ENCODE measurements around the gene G3BP1.
A peak's percentile ranks its signal among the peaks of the same experiment; 100 is the strongest.

G3BP1 gene

DNA sequence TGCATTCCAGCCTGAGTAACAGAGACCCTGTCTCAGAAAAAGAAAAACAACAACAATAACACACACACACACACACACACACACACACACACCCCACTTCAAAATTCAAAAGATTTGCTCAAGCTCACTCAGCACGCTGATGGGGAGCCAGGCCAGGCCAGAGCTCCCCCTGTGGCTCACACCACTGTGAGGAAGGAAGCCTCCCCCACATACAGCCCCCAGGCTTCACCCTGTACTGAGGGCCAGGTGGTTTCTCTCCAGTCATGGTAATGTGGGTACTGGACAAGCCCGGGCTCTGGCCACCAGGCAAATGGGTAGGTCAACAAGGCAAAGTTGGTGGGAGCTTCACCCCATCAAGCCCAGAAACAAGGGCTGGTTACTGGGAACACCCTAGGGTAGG is 32.4 kb upstream of the G3BP1 start:
- Histone ChIP-seq H3K27ac (replicated peaks) (no peak overlapping the region), H3K4me3 (replicated peaks; ENCODE audit: insufficient read depth, low read length) (no peak overlapping the region), H3K27me3 (ENCODE audit: insufficient read depth, poor library complexity, severe bottlenecking) (no peaks in the 10 kb centered on the region)
- no peak for DNase-seq (ENCODE audit: low read depth in 1 of 2, low spot score in 1 of 2)
- TF ChIP-seq GABPA (IDR thresholded peaks at IDR 0.05; ENCODE audit: low read depth) (no peak), POLR2AphosphoS5 (IDR thresholded peaks at IDR 0.05; ENCODE audit: low read depth) (no peak), CTCF (IDR thresholded peaks at IDR 0.05; ENCODE audit: insufficient read depth, low read length) (no peak), SPI1 (IDR thresholded peaks at IDR 0.05; ENCODE audit: borderline replicate concordance, low read depth) (no peak)
- TF ChIP-seq, protein P1, sequence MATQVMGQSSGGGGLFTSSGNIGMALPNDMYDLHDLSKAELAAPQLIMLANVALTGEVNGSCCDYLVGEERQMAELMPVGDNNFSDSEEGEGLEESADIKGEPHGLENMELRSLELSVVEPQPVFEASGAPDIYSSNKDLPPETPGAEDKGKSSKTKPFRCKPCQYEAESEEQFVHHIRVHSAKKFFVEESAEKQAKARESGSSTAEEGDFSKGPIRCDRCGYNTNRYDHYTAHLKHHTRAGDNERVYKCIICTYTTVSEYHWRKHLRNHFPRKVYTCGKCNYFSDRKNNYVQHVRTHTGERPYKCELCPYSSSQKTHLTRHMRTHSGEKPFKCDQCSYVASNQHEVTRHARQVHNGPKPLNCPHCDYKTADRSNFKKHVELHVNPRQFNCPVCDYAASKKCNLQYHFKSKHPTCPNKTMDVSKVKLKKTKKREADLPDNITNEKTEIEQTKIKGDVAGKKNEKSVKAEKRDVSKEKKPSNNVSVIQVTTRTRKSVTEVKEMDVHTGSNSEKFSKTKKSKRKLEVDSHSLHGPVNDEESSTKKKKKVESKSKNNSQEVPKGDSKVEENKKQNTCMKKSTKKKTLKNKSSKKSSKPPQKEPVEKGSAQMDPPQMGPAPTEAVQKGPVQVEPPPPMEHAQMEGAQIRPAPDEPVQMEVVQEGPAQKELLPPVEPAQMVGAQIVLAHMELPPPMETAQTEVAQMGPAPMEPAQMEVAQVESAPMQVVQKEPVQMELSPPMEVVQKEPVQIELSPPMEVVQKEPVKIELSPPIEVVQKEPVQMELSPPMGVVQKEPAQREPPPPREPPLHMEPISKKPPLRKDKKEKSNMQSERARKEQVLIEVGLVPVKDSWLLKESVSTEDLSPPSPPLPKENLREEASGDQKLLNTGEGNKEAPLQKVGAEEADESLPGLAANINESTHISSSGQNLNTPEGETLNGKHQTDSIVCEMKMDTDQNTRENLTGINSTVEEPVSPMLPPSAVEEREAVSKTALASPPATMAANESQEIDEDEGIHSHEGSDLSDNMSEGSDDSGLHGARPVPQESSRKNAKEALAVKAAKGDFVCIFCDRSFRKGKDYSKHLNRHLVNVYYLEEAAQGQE (IDR thresholded peaks at IDR 0.05; ENCODE audit: insufficient replicate concordance, low read depth) = no peak

GRCh38 chr5:151739939-151740335 is 31.8 kb upstream of the G3BP1 start:
- Histone ChIP-seq H3K27me3 (ENCODE audit: insufficient read depth, poor library complexity, severe bottlenecking) (no peaks in the 10 kb centered on the region), H3K27ac (replicated peaks) (no peak overlapping the region), H3K4me3 (replicated peaks; ENCODE audit: insufficient read depth, low read length) (no peak overlapping the region)
- no peak for DNase-seq (ENCODE audit: low read depth in 1 of 2, low spot score in 1 of 2)
- TF ChIP-seq, protein P1 (IDR thresholded peaks at IDR 0.05; ENCODE audit: insufficient replicate concordance, low read depth) = no peak
- TF ChIP-seq CTCF (IDR thresholded peaks at IDR 0.05; ENCODE audit: insufficient read depth, low read length) (no peak), SPI1 (IDR thresholded peaks at IDR 0.05; ENCODE audit: borderline replicate concordance, low read depth) (no peak), GABPA (IDR thresholded peaks at IDR 0.05; ENCODE audit: low read depth) (no peak), POLR2AphosphoS5 (IDR thresholded peaks at IDR 0.05; ENCODE audit: low read depth) (no peak)

GRCh38 chr5:151740336-151740942 is 31.3 kb upstream of the G3BP1 start:
- TF ChIP-seq SPI1 (IDR thresholded peaks at IDR 0.05; ENCODE audit: borderline replicate concordance, low read depth) (no peak), CTCF (IDR thresholded peaks at IDR 0.05; ENCODE audit: insufficient read depth, low read length) (peak; percentile 62)
- Histone ChIP-seq H3K27me3 (ENCODE audit: insufficient read depth, poor library complexity, severe bottlenecking) (no peaks in the 10 kb centered on the region), H3K27ac (replicated peaks) (no peak overlapping the region), H3K4me3 (replicated peaks; ENCODE audit: insufficient read depth, low read length) (no peak overlapping the region)
- peak in 1 of 2 experiments; percentile 54 for DNase-seq (ENCODE audit: low read depth in 1 of 2, low spot score in 1 of 2)

GRCh38 chr5:151740958-151741373 is 30.8 kb upstream of the G3BP1 start:
- TF ChIP-seq, protein P1 (IDR thresholded peaks at IDR 0.05; ENCODE audit: insufficient replicate concordance, low read depth) = no peak
- TF ChIP-seq CTCF (IDR thresholded peaks at IDR 0.05; ENCODE audit: insufficient read depth, low read length) (no peak), GABPA (IDR thresholded peaks at IDR 0.05; ENCODE audit: low read depth) (no peak), SPI1 (IDR thresholded peaks at IDR 0.05; ENCODE audit: borderline replicate concordance, low read depth) (no peak), POLR2AphosphoS5 (IDR thresholded peaks at IDR 0.05; ENCODE audit: low read depth) (no peak)
- no peak overlapping the region for H3K27ac ChIP-seq (replicated peaks)
- no peaks in the 10 kb centered on the region for H3K27me3 ChIP-seq (ENCODE audit: insufficient read depth, poor library complexity, severe bottlenecking)
- no peak overlapping the region for H3K4me3 ChIP-seq (replicated peaks; ENCODE audit: insufficient read depth, low read length)
- DNase-seq (ENCODE audit: low read depth in 1 of 2, low spot score in 1 of 2) = no peak
